ENCODE measurements around the gene SEC24D. TPM values are rescaled to one million over a fixed set of nuclear protein-coding genes. Genes with fewer than 3 reads are reported as not detected.

Gene SEC24D
- total RNA-seq, 1 donor from 2014 or later = 48.1 TPM

DNA sequence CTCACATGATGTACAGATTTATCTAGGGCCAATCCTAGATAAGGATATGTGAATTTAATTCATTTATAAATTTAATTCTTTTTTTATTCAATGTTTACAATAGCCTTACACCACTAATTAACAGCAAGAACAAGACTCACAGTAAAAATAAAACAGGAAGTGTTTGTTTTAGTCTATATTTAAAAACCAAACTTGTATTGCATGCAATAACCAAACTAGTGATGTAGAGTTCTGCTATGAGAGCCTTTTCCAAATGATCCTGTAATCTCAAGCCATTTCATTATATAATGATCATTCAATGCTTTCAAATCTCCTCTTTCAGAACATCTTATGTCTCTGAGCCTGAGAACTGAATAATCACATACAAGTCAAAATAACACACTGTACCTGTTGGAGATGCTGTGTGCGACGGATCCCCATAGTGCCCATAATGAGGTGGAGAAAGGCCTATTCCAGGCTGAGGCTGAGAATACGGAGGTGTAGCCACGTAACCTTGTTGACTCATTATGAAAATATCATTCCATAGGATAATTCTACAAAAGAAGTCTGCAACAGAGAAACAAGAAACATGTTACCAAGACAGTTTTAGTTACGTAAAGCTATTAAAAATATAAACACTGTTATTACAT, 2.6 kb downstream of the SEC24D start:
- Histone ChIP-seq H3K27me3 (no peaks in the 10 kb centered on the region), H3K36me3 (peaks cover 45% of the 10 kb centered on the region), H3K9me3 (no peaks in the 10 kb centered on the region), H3K4me3 (no peak overlapping the region), H3K4me1 (peaks cover 16% of the 10 kb centered on the region), H3K27ac (no peak overlapping the region)
- intact Hi-C loops (cut with DNase I) = no loop called here
- TF ChIP-seq, protein P1, sequence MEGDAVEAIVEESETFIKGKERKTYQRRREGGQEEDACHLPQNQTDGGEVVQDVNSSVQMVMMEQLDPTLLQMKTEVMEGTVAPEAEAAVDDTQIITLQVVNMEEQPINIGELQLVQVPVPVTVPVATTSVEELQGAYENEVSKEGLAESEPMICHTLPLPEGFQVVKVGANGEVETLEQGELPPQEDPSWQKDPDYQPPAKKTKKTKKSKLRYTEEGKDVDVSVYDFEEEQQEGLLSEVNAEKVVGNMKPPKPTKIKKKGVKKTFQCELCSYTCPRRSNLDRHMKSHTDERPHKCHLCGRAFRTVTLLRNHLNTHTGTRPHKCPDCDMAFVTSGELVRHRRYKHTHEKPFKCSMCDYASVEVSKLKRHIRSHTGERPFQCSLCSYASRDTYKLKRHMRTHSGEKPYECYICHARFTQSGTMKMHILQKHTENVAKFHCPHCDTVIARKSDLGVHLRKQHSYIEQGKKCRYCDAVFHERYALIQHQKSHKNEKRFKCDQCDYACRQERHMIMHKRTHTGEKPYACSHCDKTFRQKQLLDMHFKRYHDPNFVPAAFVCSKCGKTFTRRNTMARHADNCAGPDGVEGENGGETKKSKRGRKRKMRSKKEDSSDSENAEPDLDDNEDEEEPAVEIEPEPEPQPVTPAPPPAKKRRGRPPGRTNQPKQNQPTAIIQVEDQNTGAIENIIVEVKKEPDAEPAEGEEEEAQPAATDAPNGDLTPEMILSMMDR (IDR thresholded peaks at IDR 0.05) = no peak
- ATAC-seq = no peak
- no peak for DNase-seq

DNA sequence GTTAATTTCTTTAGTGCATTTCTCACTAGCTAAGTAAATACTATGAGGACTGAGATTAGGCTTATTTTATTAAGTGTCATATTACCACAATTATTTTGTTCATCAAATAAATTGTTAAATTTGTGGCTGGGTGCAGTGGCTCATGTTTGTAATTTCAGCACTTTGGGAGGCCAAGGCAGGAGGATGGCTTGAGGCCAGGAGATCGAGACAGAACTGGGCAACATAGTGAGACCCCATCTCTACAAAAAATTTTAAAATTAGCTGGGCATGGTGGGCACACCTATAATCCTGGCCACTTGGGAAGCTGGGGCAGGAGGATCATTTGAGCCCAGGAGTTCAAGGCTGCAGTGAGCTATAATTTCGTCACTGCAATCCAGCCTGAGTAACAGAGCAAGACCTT, 6.8 kb downstream of the SEC24D start:
- ATAC-seq = no peak
- DNase-seq = no peak
- Histone ChIP-seq H3K36me3 (peaks cover 46% of the 10 kb centered on the region), H3K4me1 (peaks cover 18% of the 10 kb centered on the region), H3K4me3 (no peak overlapping the region), H3K27ac (no peak overlapping the region), H3K27me3 (no peaks in the 10 kb centered on the region), H3K9me3 (no peaks in the 10 kb centered on the region)
- intact Hi-C loops (cut with DNase I) = no loop called here
- TF ChIP-seq, protein P1 (IDR thresholded peaks at IDR 0.05) = no peak

DNA sequence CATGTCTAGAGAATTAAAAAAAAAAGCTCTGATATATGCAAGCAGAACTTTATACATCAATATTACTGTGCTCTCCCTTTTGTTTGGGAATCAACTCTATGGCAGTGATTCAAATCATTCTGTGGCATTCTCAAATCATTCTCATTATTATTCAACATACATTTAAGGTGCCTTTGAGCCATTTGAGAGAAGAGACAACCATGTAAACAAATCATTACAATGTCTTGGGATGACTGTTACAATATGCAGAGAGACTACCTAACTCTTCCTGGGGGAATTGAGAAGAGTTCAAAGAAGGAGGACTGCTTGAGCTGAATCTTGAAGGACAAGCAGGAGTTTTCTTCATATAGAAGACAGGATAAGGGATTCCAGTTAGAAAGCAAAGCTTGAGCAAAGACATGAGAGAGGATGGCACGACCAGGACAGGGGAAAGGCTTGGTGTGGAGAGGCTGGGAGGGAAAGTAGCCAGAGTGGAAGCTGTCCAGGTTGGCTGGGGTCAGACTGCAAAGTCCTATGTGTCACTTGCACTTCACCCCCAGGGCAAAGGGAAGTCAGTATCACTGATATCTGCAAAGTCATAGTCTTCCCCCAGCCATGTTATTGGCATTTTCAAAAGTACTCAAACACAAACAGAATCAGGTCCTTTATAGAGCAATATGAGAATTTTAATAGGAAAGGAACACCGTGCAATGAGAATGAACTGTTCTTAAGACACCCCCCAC, 9.0 kb downstream of the SEC24D start:
- Histone ChIP-seq H3K27ac (no peak overlapping the region), H3K27me3 (no peaks in the 10 kb centered on the region), H3K4me3 (no peak overlapping the region), H3K36me3 (peaks cover 45% of the 10 kb centered on the region), H3K9me3 (no peaks in the 10 kb centered on the region), H3K4me1 (peaks cover 14% of the 10 kb centered on the region)
- TF ChIP-seq, protein P1 (IDR thresholded peaks at IDR 0.05) = no peak
- no peak for DNase-seq
- ATAC-seq = no peak
- intact Hi-C loops (cut with DNase I) = no loop called here

DNA sequence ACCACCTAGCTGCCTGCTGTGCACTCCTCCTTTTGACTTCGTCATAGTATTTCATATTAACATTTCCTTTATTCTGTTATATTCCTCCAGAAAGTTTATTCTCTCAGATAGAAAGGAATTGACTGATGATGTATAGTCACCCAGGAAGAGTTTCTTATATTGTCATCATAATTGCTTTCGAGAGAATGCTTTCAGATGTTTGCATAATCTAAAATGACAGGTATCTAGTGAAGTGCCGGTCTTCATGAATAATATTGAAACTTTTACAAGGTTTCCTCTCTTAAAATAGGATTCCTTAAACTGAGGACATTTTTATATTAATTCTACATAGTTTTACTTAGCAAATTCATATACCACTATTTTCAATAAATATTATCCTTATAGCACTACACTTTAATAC, 10.1 kb downstream of the SEC24D start:
- no peak overlapping the region for H3K27ac ChIP-seq
- H3K36me3 ChIP-seq = peaks cover 35% of the 10 kb centered on the region
- H3K9me3 ChIP-seq = no peaks in the 10 kb centered on the region
- H3K27me3 ChIP-seq = no peaks in the 10 kb centered on the region
- intact Hi-C loops (cut with DNase I) = no loop called here
- DNase-seq (no peak), ATAC-seq (no peak)
- no peak overlapping the region for H3K4me3 ChIP-seq
- H3K4me1 ChIP-seq = peaks cover 14% of the 10 kb centered on the region
- TF ChIP-seq, protein P1 (IDR thresholded peaks at IDR 0.05) = no peak

DNA sequence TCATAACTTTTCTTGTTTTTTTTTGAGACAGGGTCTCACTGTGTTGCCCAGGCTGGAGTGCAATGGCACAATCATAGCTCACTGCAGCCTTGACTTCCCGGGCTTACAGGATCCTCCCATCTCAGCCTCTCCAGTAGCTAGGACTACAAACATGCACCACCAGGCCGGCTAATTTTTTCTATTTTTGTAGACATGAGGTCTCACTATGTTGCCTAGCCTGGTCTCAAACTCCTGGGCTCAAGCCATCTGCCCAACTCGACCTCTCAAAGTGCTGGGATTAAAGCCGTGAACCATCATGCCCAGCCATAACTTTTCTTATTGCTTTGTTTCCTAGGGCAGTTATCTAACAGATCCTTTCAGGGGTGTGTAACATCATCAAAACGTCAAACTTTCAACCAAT, 11.8 kb downstream of the SEC24D start:
- Histone ChIP-seq H3K27me3 (no peaks in the 10 kb centered on the region), H3K9me3 (no peaks in the 10 kb centered on the region), H3K36me3 (peaks cover 28% of the 10 kb centered on the region), H3K4me3 (no peak overlapping the region), H3K27ac (no peak overlapping the region), H3K4me1 (peaks cover 14% of the 10 kb centered on the region)
- TF ChIP-seq, protein P1 (IDR thresholded peaks at IDR 0.05) = no peak
- no peak for DNase-seq
- intact Hi-C loops (cut with DNase I) = no loop called here
- ATAC-seq = no peak

Measured in upper lobe of right lung (tissue), 1 donor.